H1 (cell line): ENCODE measurements around the gene TCF7. TPM values are rescaled to one million over a fixed set of nuclear protein-coding genes. Genes with fewer than 3 reads are reported as not detected.

ENCODE experiments used
- CBX5 ChIP-seq: fragments of 300-800, 300-1000 bp; sonication (generic); IDR thresholded peaks from 2 replicates; pipeline ENCODE4 v1.7.1; 2016; ENCODE audit warnings: antibody characterized with exemption, low read length, low read depth
- CHD2 ChIP-seq: IDR thresholded peaks from 2 replicates; pipeline ENCODE4 v1.6.1; 2012; ENCODE audit warnings: low read length, improper control_type of control experiment
- GABPA ChIP-seq: IDR thresholded peaks from 2 replicates; pipeline ENCODE4 v1.6.1; 2011; ENCODE audit warnings: mild to moderate bottlenecking, low read length, moderate library complexity, borderline replicate concordance; ENCODE audit not compliant: insufficient read depth
- JUN ChIP-seq: IDR thresholded peaks from 2 replicates; pipeline ENCODE4 v1.6.1; 2011; ENCODE audit warnings: low read depth, mild to moderate bottlenecking, improper control_type of control experiment, low read length
- RFX5 ChIP-seq: IDR thresholded peaks from 2 replicates; pipeline ENCODE4 v1.6.1; 2011; ENCODE audit warnings: low read depth, low read length, improper control_type of control experiment, borderline replicate concordance
- SIRT6 ChIP-seq: IDR thresholded peaks from one replicate; pipeline ENCODE4 v1.7.1; 2012; ENCODE audit warnings: low read length, inconsistent platforms
- polyA plus RNA-seq, 7 experiments: library from polyadenylated mRNA; depleted of rRNA in 3 of 7; stranded (reverse) in 5 of 7; unstranded in 2 of 7; fragments of >200 nt in 5 of 7; fragments of 200-250 nt in 2 of 7; gene quantifications; 1 replicate in 5 of 7; 2 replicates in 1 of 7; 4 replicates in 1 of 7; pipeline versions ENCODE4 v1.2.1 to v1.2.3, GENCODE V29; 2011 to 2013; ENCODE audit warnings: missing spikeins in 2 of 7, mixed read lengths in 2 of 7
- total RNA-seq: library from RNA; stranded (reverse); fragmentation: NEBNext Ultra II Directional; extraction: Animal tissue kit (Norgen Biotek cat#: 25700); gene quantifications from 2 replicates; pipeline ENCODE4 v1.2.1, GENCODE V29; 2021

TCF7 gene
- total and polyA plus RNA-seq, 2 of the 8 experiments (the other 6 are each of a cell fraction or from before 2014, with no cell fraction given): 4.7 to 8.5 TPM

DNA sequence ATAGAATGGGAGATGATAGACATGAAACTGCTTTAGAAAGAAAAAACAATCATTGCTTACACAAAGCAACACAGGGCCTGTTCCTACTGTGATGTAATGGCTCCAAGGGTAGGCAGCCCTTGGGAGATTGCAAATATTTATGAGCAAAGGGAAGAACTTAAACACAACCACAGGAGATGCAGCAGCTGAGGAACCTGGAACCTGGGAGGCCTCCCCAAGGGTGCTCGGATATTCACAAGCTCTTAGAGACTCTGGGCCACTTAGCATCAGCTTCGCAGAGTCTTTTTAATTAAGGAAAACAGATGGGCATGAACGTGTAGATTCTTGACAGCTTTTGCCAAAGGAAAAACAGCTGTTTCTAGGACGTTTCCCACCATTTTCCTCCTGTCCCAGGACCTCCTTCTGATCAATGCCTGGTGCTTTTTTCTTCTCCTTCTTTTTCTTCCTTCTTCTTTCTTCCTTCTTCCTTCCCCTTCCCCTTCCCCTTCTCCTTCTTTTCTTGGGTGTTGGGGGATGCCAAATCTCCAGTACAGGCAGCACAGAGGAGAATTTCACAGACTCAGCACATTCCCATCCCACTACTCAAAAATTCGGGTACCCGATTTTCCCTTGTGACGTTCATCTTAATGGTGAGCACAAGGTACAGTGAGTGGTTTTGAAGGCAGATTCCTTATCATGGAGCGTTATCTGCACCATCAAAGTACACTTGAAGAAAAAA, 28.1 kb upstream of the TCF7 start (continued):
- no peak for TF ChIP-seq RFX5
- TF ChIP-seq JUN: no peak
- TF ChIP-seq CBX5: no peak
- no peak for TF ChIP-seq GABPA
- TF ChIP-seq SIRT6: no peak
- TF ChIP-seq CHD2: no peak
